ENCODE data around the gene GGCX.

Gene GGCX

GRCh38 chr2:85516653-85517389 is 44.5 kb downstream of the GGCX start:
- DNase-seq (ENCODE audit: low spot score), result no peak

DNA sequence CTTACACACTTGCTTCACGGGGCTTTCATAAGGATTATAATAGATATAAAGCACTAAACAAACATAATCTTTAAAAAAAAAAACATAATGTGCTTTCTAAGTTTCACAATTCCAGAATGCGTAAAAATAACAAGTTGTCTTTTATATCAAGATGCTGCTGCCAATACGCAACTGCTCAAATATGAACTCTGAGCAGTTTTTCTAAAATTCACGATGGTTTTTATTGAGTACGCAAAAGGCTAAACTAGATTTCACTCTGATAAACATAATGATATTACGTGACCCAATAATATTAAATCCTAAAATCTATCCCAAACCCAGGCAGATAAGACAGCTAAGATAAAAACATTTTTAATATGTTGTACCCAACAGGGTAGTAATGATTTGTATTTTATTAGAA is 47.0 kb downstream of the GGCX start:
- no peak for DNase-seq (ENCODE audit: low spot score)

DNA sequence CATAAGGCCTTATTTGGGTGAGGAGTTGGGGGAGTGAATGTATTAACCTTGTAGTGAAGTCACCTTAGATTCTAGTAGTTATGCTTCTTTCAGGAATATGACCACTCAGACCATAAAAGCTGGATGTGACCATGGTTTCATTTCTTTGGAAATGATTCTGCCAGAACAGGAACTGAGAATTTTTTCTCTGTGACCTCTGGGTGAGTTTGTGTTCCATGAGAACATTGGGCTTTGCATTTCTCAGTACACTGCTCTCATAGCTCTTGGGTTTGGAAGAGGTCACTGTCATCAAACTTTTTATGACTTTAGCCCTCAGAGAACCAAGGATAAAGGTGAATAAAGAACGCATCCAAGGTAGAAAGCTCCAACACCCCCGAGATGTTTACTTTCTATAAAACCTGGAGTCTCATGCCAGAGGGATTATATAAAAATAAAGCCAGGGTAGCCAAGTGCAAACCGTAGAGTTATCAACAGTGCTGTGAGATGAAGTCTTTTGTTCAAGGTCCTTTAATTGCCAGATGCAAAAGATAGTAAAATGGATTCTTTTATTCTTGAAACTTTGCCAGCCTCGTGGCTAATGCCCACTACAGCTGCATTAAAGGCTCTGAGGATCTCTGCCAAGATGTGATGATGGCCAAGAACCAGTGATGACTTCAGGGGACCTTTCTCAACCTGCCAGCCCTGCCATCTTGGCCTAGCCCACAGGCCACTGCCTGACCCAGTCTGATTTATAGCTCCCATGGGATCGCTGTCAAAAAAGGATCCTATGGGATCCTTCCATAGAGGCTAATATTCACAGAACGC is 50.1 kb downstream of the GGCX start:
- no peak for DNase-seq (ENCODE audit: low spot score)

DNA sequence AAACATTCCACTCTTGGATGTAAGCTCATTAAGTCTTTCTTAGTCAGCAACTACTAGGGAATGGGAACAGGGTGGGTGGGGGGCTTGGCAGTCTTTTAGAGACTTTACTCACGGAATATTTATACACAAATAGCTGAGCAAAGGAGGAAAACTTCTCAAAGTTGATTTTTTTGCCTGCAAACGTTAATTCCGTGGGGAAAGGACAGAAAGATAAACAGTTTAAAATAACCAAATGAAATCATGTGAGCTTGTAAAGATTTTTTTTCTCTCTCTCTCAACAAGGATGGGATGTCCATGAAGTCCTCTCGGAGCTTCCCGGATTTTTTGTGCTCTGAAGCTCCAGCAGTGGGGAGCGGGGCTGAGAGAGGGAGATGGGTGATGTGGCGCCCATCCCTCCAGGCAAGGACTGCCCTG is 54.5 kb downstream of the GGCX start:
- no peak for DNase-seq (ENCODE audit: low spot score)

- no peak for DNase-seq (ENCODE audit: low spot score)
Measured at GRCh38 chr2:85505551-85506238, 55.6 kb downstream of the GGCX start.

- DNase-seq (ENCODE audit: low spot score), result no peak
Measured at GRCh38 chr2:85504778-85505261, 56.5 kb downstream of the GGCX start.

GRCh38 chr2:85503851-85504777 is 57.2 kb downstream of the GGCX start:
- DNase-seq (ENCODE audit: low spot score), result no peak

GRCh38 chr2:85503168-85503850 is 58.0 kb downstream of the GGCX start:
- DNase-seq (ENCODE audit: low spot score), result no peak

- no peak for DNase-seq (ENCODE audit: low spot score)
Measured at GRCh38 chr2:85502720-85503119, 58.6 kb downstream of the GGCX start.

DNA sequence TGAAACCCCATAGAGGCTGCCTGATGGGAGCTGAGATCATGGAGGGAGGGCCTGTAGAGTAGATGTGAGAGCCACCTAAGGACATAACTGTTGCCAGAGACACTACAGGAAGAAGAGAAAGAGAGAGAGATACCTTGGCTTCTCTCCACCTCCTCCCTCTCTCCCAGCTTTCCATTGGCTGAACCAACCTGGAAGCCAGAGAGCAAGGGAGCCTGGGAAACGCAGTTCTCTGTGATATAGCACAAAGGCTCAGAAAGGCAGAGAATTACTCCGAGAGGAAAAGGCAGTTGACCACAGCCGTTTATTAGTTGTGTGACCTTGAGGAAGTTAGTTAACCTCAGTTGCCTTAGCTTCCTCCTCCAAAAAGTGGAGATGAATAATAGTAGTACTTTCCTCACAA is 60.0 kb downstream of the GGCX start:
- peak; percentile 45 for DNase-seq (ENCODE audit: low spot score)

GRCh38 chr2:85497944-85498630 is 63.2 kb downstream of the GGCX start:
- DNase-seq (ENCODE audit: low spot score), result no peak

GRCh38 chr2:85496436-85496835 is 64.9 kb downstream of the GGCX start:
- DNase-seq (ENCODE audit: low spot score), result no peak

Data from Ammon's horn (tissue), 1 donor.